H1 (cell line): ENCODE measurements around the gene ST6GALNAC2.

Source experiments
- CREB1 ChIP-seq: IDR thresholded peaks from 2 replicates; pipeline ENCODE4 v1.6.1; 2012; ENCODE audit warnings: inconsistent platforms
- EZH2 ChIP-seq: fragments of 200-600 bp; sonication (generic); IDR thresholded peaks from 2 replicates; pipeline ENCODE4 v1.7.1; 2012; ENCODE audit warnings: low read depth, mild to moderate bottlenecking, moderate library complexity, low read length, inconsistent platforms; ENCODE audit not compliant: severe bottlenecking
- HDAC6 ChIP-seq: IDR thresholded peaks from one replicate; pipeline ENCODE4 v1.7.1; 2012; ENCODE audit warnings: low read depth, mild to moderate bottlenecking, inconsistent platforms, low read length, moderate library complexity
- JUN ChIP-seq: IDR thresholded peaks from 2 replicates; pipeline ENCODE4 v1.6.1; 2011; ENCODE audit warnings: low read depth, mild to moderate bottlenecking, improper control_type of control experiment, low read length
- KDM1A ChIP-seq: fragments of 200-600, 300-600 bp; sonication (generic); IDR thresholded peaks from 2 replicates; pipeline ENCODE4 v1.7.1; 2016; ENCODE audit warnings: mild to moderate bottlenecking, low read length, borderline replicate concordance
- MAX ChIP-seq: IDR thresholded peaks from 2 replicates; pipeline ENCODE4 v1.6.1; 2012; ENCODE audit warnings: inconsistent platforms
- POLR2A ChIP-seq, 2 experiments: IDR thresholded peaks; 1 replicate in 1 of 2; 2 replicates in 1 of 2; pipeline ENCODE4 v1.6.1; 2011; ENCODE audit warnings: low read depth in 2 of 2, low read length in 2 of 2, mild to moderate bottlenecking in 2 of 2; ENCODE audit errors: control extremely low read depth in 1 of 2
- RBBP5 ChIP-seq: IDR thresholded peaks from 2 replicates; pipeline ENCODE4 v1.7.1; 2012; ENCODE audit warnings: low read depth, mild to moderate bottlenecking, inconsistent platforms, low read length, moderate library complexity, borderline replicate concordance
- SIX5 ChIP-seq: IDR thresholded peaks from 2 replicates; pipeline ENCODE4 v1.6.1; 2011; ENCODE audit warnings: mild to moderate bottlenecking, low read depth, low read length
- TAF1 ChIP-seq: IDR thresholded peaks from 2 replicates; pipeline ENCODE4 v1.6.1; 2011; ENCODE audit warnings: mild to moderate bottlenecking, low read depth, low read length
- TBP ChIP-seq: IDR thresholded peaks from 2 replicates; pipeline ENCODE4 v1.6.1; 2011; ENCODE audit warnings: low read depth, low read length, improper control_type of control experiment
- TCF12 ChIP-seq: IDR thresholded peaks from 2 replicates; pipeline ENCODE4 v1.6.1; 2011; ENCODE audit warnings: low read depth, mild to moderate bottlenecking, low read length
- TF ChIP-seq, protein P1 (sequence below): IDR thresholded peaks from 2 replicates; pipeline ENCODE4 v1.6.1; 2012; ENCODE audit warnings: inconsistent platforms
- TF ChIP-seq, protein P2 (sequence below), 3 experiments: IDR thresholded peaks; 1 replicate in 2 of 3; 2 replicates in 1 of 3; pipeline versions ENCODE4 v1.5.1 to v1.6.1; 2011; ENCODE audit warnings: low read length in 3 of 3, mild to moderate bottlenecking in 3 of 3, inconsistent platforms in 2 of 3, low read depth in 1 of 3, moderate library complexity in 1 of 3; ENCODE audit not compliant: insufficient read depth in 1 of 3; ENCODE audit errors: control extremely low read depth in 1 of 3

GRCh38 chr17:76588182-76588581, 2.5 kb upstream of the ST6GALNAC2 start:
- no peak for TF ChIP-seq TAF1
- TF ChIP-seq EZH2: no peak
- no peak for TF ChIP-seq JUN
- TF ChIP-seq, protein P1, sequence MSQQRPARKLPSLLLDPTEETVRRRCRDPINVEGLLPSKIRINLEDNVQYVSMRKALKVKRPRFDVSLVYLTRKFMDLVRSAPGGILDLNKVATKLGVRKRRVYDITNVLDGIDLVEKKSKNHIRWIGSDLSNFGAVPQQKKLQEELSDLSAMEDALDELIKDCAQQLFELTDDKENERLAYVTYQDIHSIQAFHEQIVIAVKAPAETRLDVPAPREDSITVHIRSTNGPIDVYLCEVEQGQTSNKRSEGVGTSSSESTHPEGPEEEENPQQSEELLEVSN: no peak
- no peak for TF ChIP-seq MAX
- no peak for TF ChIP-seq POLR2A (IDR thresholded peaks at IDR 0.05; ENCODE audit: control extremely low read depth in 1 of 2, low read depth in 2 of 2, low read length in 2 of 2)
- no peak for TF ChIP-seq TBP
- no peak for TF ChIP-seq HDAC6
- no peak for TF ChIP-seq SIX5
- no peak for TF ChIP-seq RBBP5
- no peak for TF ChIP-seq KDM1A
- TF ChIP-seq, protein P2, sequence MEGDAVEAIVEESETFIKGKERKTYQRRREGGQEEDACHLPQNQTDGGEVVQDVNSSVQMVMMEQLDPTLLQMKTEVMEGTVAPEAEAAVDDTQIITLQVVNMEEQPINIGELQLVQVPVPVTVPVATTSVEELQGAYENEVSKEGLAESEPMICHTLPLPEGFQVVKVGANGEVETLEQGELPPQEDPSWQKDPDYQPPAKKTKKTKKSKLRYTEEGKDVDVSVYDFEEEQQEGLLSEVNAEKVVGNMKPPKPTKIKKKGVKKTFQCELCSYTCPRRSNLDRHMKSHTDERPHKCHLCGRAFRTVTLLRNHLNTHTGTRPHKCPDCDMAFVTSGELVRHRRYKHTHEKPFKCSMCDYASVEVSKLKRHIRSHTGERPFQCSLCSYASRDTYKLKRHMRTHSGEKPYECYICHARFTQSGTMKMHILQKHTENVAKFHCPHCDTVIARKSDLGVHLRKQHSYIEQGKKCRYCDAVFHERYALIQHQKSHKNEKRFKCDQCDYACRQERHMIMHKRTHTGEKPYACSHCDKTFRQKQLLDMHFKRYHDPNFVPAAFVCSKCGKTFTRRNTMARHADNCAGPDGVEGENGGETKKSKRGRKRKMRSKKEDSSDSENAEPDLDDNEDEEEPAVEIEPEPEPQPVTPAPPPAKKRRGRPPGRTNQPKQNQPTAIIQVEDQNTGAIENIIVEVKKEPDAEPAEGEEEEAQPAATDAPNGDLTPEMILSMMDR (IDR thresholded peaks at IDR 0.05; ENCODE audit: control extremely low read depth in 1 of 3, insufficient read depth in 1 of 3, low read depth in 1 of 3, low read length in 3 of 3): no peak
- no peak for TF ChIP-seq TCF12
- no peak for TF ChIP-seq CREB1
